Skeletal muscle satellite cell (primary cell): Measurements from ENCODE around the gene UBXN4.
A peak's percentile ranks its signal among the peaks of the same experiment; 100 is the strongest.

Experiments used
- H3K27me3 ChIP-seq: 2 replicates; pipeline ENCODE4 v1.7.0; 2013; ENCODE audit warnings: low read length; ENCODE audit not compliant: control insufficient read depth, insufficient read depth
- H3K36me3 ChIP-seq: 2 replicates; pipeline ENCODE4 v1.7.0; 2013; ENCODE audit warnings: mild to moderate bottlenecking, control low read depth, low read length; ENCODE audit not compliant: insufficient read depth
- H3K4me1 ChIP-seq: 2 replicates; pipeline ENCODE4 v1.7.0; 2013; ENCODE audit warnings: low read length; ENCODE audit not compliant: control insufficient read depth, insufficient read depth
- H3K4me2 ChIP-seq: 2 replicates; pipeline ENCODE4 v1.7.0; 2013; ENCODE audit warnings: mild to moderate bottlenecking, low read length
- H3K4me3 ChIP-seq: 2 replicates; pipeline ENCODE4 v1.7.0; 2013; ENCODE audit warnings: low read length
- H3K9ac ChIP-seq: 2 replicates; pipeline ENCODE4 v1.7.0; 2013; ENCODE audit warnings: mild to moderate bottlenecking, low read depth, low read length, moderate library complexity
- H3K9me3 ChIP-seq: replicated peaks from 2 replicates; pipeline ENCODE4 v1.7.0; 2013; ENCODE audit warnings: mild to moderate bottlenecking, control low read depth, low read length

The UBXN4 gene

DNA sequence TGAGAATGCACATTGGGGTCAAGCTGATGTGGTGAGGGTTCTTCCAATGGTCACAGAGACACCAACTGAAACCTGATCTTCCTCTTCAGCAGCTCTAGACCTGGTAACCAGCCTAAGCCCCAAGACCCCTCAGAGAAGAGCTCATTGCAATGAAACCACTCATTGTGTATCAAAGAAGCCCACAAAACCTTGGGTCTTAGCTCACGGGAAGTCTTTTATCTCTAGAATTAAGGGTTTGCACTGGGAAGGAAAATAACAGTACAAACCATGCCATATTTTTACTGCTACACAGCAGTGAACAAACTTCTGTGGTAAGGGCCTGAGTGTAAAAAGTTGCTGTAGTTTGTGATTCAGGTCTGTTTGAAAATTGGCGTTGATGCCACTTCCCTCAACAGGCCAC lies 8.6 kb upstream of the UBXN4 start:
- Histone ChIP-seq H3K4me1 (no peaks in the 10 kb centered on the region), H3K4me3 (no peak overlapping the region), H3K27me3 (no peaks in the 10 kb centered on the region), H3K36me3 (no peaks in the 10 kb centered on the region), H3K9ac (no peak overlapping the region), H3K9me3 (no peaks in the 10 kb centered on the region), H3K4me2 (no peak overlapping the region)

DNA sequence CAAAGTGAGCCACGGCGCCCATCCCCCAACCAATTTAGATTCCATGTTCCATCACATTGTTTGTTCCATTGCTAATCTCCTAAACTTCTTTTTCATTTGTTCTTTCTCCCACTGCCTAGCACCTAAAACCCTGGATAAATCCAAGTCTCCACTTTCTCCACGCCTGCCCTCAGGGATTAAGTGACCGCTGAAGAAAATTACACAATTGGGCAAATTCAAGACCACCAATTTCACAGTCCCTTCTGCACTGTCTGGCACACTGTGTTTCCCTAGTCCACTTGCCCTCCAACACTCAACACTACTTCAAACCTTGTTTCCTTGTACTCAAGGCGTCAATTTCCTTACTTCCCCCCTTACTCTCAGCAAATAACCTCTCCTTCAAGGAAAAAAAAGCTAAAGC lies 5.1 kb upstream of the UBXN4 start:
- H3K4me1 ChIP-seq: no peaks in the 10 kb centered on the region
- no peaks in the 10 kb centered on the region for H3K36me3 ChIP-seq
- no peak overlapping the region for H3K4me2 ChIP-seq

DNA sequence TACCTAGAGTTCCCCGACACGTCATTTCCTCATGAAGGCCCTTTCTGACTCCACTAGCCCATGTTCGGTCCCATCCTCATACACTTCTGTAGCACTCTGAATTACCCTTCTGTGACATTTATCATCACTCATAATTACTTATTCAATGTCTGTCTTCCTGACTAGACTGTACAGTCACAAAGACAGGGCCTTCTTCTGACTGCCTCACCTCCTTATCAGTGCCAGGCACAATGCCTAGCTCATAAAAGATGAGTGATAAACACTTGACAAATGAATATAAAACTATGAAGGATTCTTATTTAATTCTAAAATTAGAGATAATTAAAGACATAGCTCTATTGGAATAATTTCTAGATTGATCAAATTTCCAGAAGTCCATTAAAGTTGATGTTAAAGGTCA lies 1.4 kb upstream of the UBXN4 start:
- no peaks in the 10 kb centered on the region for H3K9me3 ChIP-seq
- H3K4me3 ChIP-seq: no peak overlapping the region
- H3K27me3 ChIP-seq: no peaks in the 10 kb centered on the region
- H3K36me3 ChIP-seq: no peaks in the 10 kb centered on the region
- no peak overlapping the region for H3K4me2 ChIP-seq
- peaks cover 14% of the 10 kb centered on the region for H3K4me1 ChIP-seq
- no peak overlapping the region for H3K9ac ChIP-seq

More for the DNA sequence above, 5.1 kb upstream of the UBXN4 start:
- Histone ChIP-seq H3K9me3 (no peaks in the 10 kb centered on the region), H3K4me3 (no peak overlapping the region), H3K9ac (no peak overlapping the region), H3K27me3 (no peaks in the 10 kb centered on the region)

DNA sequence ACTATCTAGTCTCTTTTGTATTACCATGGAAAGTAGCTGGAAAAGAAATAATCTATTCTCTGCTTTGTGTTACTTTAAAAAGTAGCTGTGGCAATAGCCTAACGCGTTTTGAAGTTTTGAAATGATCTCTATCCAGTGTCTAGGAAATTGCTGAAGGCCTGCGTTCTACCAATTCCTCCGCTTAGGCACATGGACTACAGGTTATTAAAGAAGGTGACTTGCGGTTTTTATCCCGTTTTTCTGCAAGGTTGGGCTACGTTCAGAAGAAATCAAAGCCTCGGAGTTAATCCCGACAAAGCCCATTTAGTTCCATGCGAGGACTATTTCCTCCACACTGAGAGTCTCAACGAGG lies 636 bp upstream of the UBXN4 start:
- Histone ChIP-seq H3K9me3 (no peaks in the 10 kb centered on the region), H3K4me1 (peaks cover 21% of the 10 kb centered on the region), H3K36me3 (no peaks in the 10 kb centered on the region), H3K9ac (no peak overlapping the region), H3K27me3 (no peaks in the 10 kb centered on the region), H3K4me2 (no peak overlapping the region), H3K4me3 (no peak overlapping the region)

DNA sequence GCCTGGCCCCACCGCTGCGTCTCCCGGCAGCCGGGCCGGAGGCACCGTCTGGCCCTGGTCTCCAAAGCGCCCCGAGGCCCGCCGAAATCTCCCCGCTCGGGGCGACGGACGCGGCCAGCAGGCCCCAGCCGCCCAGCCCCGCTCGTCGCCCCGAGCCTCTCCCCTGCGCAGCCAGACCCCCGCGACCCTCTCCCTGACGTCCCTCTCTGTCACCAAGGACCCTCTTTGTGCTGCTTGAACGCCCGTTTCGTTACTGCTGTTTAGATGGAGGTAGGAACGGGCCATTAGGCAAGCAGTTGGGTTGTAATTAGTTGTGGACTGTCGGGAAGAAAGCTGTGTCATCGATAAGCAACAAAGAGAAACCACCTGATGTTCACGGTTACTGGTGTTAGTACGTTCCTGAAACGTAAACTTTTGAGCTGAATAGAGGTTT lies 686 bp downstream of the UBXN4 start:
- Histone ChIP-seq H3K9me3 (no peaks in the 10 kb centered on the region), H3K4me3 (peak overlapping the region; percentile 93), H3K4me1 (peaks cover 23% of the 10 kb centered on the region), H3K4me2 (peak overlapping the region; percentile 77), H3K36me3 (no peaks in the 10 kb centered on the region), H3K27me3 (no peaks in the 10 kb centered on the region), H3K9ac (peak overlapping the region; percentile 99)

DNA sequence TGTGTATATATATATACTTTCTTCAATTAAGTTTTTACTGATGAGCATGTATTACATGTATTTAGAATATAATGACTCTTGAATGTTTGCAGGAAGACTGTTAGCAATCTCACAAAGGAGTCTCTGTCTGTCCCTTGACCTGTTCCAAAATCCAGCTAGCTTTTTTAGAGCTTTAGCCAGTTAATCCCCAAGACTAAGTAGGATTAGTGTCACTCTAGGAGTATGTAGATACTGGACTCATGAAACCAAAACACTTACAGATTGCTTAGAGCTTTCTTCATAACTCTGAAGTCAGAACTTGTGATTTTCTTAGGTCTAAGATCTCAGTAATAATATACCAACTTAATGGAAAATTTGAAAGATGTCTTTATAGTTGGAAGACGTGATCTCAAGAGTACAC lies 2.2 kb downstream of the UBXN4 start:
- H3K9ac ChIP-seq: peak overlapping the region; percentile 99
- H3K9me3 ChIP-seq: no peaks in the 10 kb centered on the region
- H3K27me3 ChIP-seq: no peaks in the 10 kb centered on the region
- H3K4me2 ChIP-seq: peak overlapping the region; percentile 77
- peaks cover 23% of the 10 kb centered on the region for H3K4me1 ChIP-seq
- no peaks in the 10 kb centered on the region for H3K36me3 ChIP-seq
- H3K4me3 ChIP-seq: peak overlapping the region; percentile 93

DNA sequence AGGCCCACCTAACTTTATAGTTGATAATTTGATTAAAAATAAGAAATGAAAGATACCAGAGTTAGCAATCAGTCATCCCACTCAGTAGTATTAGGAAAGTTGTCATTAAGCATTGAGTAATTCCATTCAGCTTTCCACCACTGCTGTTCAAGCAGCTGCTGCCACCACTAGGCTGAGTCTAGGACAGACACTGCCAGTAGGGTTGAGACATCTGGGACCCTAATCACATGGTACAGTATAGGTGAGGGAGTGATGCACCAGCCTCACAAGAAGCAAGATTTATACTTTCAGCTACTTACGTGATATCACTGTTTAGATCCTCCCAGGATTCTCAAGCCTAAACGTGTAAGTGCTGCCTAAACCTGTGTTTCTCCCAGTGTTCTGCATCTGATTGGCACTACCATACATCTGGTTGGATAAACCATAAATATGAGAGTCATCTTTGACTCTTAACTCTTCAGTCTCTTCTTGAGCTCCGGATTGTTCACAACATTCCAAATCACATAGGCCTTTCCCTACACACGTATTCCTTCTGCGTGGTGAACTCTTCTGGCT lies 3.2 kb downstream of the UBXN4 start:
- H3K4me3 ChIP-seq: peak overlapping the region; percentile 21
- peak overlapping the region; percentile 77 for H3K4me2 ChIP-seq
- H3K9ac ChIP-seq: no peak overlapping the region
- no peaks in the 10 kb centered on the region for H3K9me3 ChIP-seq
- no peaks in the 10 kb centered on the region for H3K27me3 ChIP-seq
- peaks cover 23% of the 10 kb centered on the region for H3K4me1 ChIP-seq
- peaks cover 5% of the 10 kb centered on the region for H3K36me3 ChIP-seq

DNA sequence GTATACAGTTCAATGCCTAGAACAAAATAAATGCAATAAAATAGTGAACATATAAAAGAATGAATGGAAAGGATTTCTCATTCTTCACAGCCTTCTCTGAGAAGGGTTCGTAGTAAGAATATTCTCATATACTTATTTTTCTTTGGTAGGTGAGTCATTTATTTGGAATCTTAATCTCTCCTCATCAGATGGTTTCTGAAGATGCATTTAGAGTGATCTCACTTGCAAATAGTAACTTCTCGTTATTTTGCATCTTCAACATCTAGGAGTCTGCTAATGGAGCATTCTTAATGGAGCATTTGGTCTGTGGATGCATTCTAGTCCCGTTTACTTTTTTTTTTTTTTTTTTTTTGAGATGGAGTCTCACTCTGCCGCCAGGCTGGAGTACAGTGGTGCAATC lies 3.9 kb downstream of the UBXN4 start:
- Histone ChIP-seq H3K36me3 (peaks cover 9% of the 10 kb centered on the region), H3K4me1 (peaks cover 23% of the 10 kb centered on the region), H3K4me3 (no peak overlapping the region), H3K27me3 (no peaks in the 10 kb centered on the region), H3K9me3 (no peaks in the 10 kb centered on the region), H3K4me2 (peak overlapping the region; percentile 77), H3K9ac (no peak overlapping the region)

DNA sequence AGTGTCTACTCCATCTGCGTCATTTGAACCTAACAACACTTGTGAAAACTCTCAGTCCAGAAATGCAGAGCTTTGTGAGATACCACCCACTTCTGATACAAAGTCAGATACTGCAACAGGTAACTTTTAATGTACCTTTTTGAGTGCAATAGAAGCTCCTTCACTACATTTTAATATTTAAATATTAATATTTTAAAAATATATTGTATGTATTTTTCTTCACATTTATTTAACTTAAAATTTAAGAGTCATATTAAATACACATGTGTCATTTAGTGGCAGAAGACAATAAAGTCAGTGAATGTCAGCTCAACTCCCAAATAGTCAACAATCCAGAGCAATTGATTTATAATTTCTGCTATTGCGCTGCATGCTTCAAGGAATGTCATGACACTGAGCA lies 13.9 kb downstream of the UBXN4 start:
- Histone ChIP-seq H3K4me2 (no peak overlapping the region), H3K4me1 (no peaks in the 10 kb centered on the region), H3K27me3 (no peaks in the 10 kb centered on the region), H3K9me3 (peaks cover 7% of the 10 kb centered on the region), H3K9ac (no peak overlapping the region), H3K36me3 (peaks cover 69% of the 10 kb centered on the region), H3K4me3 (no peak overlapping the region)

DNA sequence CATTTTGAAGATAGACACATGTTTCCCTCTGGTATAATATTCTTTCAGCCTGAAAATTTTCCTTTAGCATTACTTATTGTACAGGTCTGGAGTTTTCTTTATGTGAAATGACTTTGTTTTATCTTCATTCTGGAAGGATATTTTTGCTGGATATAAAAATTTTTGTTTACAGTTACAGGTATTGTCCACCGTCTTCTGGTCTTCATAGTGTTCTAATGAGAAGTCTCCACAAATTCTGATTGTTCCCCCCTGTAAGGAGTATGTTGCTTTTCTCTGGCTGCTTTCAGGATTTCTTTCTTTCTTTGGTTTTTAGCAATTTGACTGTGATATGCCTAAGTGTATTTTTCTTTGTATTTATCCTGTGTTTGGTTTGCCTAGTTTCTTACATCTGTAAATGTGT lies 15.0 kb downstream of the UBXN4 start:
- Histone ChIP-seq H3K27me3 (no peaks in the 10 kb centered on the region), H3K9ac (no peak overlapping the region), H3K36me3 (peaks cover 76% of the 10 kb centered on the region), H3K4me1 (no peaks in the 10 kb centered on the region), H3K4me3 (no peak overlapping the region), H3K4me2 (no peak overlapping the region), H3K9me3 (peaks cover 7% of the 10 kb centered on the region)

DNA sequence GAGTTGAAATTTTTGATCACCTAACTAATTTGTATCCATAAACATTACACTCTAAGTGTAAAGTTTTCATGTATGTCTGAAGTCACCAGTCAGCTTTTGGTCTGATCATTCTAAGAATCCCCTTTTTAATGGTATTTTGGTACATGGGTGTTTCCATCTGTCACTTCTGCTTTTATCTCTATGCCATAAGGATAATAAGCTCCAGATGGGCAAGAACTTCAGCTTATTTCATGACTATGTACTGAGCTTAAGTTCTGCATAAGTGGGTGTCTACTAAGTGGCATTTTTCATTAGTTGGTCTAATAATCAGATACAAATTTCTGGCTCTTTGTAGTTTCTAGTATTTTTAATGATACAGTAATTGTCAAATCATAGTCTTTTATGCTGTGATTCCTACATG lies 20.4 kb downstream of the UBXN4 start:
- H3K4me3 ChIP-seq: no peak overlapping the region
- H3K36me3 ChIP-seq: peaks cover 67% of the 10 kb centered on the region
- no peaks in the 10 kb centered on the region for H3K4me1 ChIP-seq
- H3K9me3 ChIP-seq: no peaks in the 10 kb centered on the region
- H3K9ac ChIP-seq: no peak overlapping the region
- no peaks in the 10 kb centered on the region for H3K27me3 ChIP-seq
- H3K4me2 ChIP-seq: no peak overlapping the region

DNA sequence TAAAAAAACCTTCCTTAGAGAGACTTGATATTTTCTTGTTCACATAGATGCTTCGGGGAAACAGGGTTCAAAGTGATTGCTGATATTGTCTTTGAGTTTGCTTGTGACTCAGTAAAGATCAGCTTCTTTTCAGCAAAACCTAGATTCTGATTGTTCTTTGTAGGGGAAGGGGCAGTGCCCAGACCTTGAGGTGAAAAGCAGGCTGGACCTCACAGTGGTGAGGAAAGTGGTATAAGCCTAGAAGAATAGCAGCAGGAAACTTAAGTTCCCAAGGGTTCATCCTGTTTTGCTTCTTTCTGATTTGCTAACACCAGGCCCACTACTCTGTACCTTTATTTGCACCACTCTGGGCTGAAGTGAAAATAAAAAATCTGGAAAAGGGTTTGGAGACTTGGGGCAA lies 20.9 kb downstream of the UBXN4 start:
- Histone ChIP-seq H3K36me3 (peaks cover 66% of the 10 kb centered on the region), H3K9me3 (no peaks in the 10 kb centered on the region)

More for the DNA sequence above, 20.9 kb downstream of the UBXN4 start:
- no peaks in the 10 kb centered on the region for H3K4me1 ChIP-seq
- H3K9ac ChIP-seq: no peak overlapping the region
- no peaks in the 10 kb centered on the region for H3K27me3 ChIP-seq
- H3K4me2 ChIP-seq: no peak overlapping the region
- no peak overlapping the region for H3K4me3 ChIP-seq
